GM12874 (cell line): ENCODE data around the gene PDE7B.

Source experiments
- CTCF ChIP-seq: IDR thresholded peaks from 2 replicates; pipeline ENCODE4 v1.5.1; 2011; ENCODE audit warnings: low read depth, mild to moderate bottlenecking, control low read depth, low read length, moderate library complexity; ENCODE audit not compliant: insufficient read depth

Gene PDE7B

GRCh38 chr6:136155191-136155590 is 303.7 kb downstream of the PDE7B start:
- no peak for TF ChIP-seq CTCF

GRCh38 chr6:136157743-136158142 is 306.2 kb downstream of the PDE7B start:
- TF ChIP-seq CTCF = no peak

GRCh38 chr6:136158387-136158821 is 306.9 kb downstream of the PDE7B start:
- TF ChIP-seq CTCF = no peak

DNA sequence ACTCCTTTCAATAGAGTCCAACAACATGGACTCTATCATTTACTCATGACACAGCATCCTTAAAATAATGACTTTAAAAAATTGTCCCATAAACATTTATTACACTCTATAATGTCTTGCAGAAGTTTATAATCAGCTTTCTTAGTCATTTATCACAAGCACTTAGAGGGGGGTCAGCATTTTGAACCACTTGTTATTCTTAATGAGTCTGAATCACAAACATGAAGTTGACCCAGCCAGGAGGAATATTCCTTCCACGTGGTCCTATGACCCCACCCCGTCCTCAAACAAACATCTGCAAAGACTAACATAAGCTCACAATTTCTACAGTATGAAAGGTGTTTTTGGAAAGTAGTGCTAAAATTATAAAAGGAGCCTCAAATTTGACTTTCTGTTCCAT is 307.5 kb downstream of the PDE7B start:
- no peak for TF ChIP-seq CTCF

DNA sequence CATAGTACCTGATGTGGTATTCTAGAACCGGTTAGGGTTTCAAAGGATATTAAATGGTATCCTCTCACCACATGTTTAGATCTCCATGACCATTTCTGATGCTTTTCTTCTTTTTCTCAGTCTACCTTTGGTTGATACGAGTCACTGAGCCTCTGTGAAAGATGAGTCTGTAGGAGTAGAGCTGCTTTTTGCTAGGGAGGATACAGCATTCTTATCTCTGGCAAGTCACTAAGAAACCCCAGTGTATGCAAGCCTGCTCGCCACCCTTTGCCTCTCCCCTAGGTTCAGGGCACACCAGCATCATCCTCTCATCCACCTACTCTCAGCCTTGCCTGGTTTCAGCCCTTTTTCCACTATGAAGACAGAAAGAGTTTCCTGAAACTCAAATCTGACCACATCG is 308.7 kb downstream of the PDE7B start:
- TF ChIP-seq CTCF = no peak

DNA sequence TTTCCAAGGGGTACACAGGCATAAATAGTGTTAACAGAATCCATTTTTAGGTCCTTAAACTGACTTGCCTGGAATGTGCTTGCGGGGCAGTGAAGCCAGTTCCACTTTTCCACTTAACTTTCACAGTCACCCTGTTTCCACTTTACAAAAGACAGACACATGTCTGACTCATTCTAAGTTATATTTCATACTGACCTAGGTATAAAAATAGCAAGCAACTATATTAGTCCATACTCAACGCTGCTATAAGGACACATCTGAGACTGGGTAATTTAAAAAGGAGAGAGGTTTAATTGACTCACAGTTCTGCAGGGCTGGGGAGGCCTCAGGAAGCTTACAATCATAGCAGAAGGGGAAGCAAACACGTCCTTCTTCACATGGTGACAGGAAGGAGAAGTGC is 310.4 kb downstream of the PDE7B start:
- TF ChIP-seq CTCF = no peak

DNA sequence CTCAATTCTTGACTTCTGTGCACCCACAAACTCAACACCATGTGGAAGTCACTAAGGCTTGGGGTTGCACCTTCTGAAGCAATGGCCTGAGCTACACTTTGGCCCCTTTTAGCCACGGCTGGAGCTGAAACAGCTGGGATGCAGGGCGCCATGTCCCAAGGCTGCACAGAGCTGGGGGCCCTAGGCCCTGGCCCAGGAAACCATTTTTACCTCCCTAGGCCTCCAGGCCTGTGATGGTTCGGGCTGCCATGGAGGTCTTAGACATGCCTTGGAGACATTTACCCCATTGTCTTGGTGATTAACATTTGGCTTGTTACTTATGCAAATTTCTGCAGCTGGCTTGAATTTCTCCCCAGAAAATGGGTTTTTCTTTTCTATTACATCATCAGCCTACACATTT is 311.8 kb downstream of the PDE7B start:
- no peak for TF ChIP-seq CTCF

DNA sequence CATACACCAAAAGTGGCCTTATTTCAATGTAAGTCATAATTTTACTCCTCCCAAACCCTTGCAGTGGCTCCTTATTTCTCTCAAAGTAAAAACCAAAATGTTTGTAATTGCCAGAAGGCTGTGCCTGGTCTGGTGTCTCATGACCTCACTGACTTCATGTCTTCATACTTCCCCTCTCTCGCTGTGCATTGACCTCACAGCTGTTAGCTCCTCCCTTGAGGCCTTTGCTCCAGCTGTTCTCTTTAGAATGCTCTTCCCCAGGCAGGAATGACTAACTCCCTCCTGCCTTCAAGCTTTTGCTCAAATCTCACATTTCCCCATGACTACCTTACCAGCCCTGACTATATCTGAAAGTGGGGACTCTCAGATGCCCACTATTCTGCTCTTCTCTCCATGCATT is 315.3 kb downstream of the PDE7B start:
- TF ChIP-seq CTCF = no peak
